Right hindlimb (tissue), 1 donor: ENCODE results near the gene TECPR1.
A peak's percentile ranks its signal among the peaks of the same experiment; 100 is the strongest.

Source experiments
- DNase-seq: peaks from one replicate; pipeline ENCODE4 v3.0.0-alpha.2; 2018

Gene TECPR1

DNA sequence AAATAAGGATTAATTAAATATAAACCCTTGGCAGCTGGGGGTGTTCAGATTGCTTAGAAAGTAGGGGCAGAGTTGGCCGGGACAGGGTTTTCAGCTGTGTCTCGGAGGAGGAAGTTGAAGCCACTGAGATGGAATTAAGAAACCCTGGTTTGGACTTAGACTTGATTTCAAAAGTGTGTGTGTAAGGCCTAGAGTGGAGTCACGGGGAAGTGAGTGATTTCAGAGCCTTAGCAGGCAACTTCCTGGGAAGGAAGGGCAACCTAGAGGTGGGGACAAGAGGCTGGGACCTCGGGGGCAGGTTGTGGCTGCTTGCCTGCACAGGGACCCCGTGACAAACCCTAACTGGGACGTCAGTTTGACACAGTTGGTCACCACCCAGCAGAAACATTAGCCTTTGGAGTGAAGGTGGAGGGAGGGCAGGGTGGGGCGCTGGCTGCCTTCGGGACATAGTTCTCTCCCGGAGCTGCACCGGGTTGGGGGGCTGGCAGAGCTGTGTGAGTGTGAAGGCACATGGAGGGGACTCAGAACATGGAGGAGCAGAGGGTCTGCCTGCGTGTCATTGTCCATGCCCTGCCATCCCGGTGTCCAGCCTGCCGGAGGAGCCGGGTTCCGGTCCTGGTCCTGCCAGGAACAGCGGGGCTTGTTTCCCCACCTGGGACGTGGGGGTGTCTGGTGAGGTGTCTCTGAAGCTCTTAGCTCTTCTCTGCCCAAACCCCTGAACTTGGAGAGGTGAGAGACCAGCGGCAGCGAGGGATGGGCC, 31.3 kb upstream of the TECPR1 start:
- no peak for DNase-seq

DNA sequence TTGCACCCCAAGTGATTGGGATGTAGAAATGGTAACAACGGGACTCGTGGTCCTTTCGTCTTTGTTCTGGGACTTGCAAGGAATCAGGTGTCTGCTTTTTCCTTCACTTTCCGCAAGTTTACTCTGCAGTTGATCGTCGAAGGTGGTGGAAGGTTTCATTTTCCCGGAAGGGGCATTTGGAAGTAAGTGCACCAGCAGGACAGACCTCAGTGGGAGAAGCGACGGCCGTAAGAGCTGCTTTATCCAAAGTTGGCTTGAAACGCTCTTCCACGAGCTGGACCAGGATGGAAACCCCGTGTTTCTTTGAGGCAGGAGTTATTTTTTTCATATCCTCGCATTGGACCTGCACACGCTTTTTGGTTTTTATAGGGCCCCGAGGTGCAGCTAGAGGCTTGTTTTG, 30.7 kb upstream of the TECPR1 start:
- no peak for DNase-seq

DNA sequence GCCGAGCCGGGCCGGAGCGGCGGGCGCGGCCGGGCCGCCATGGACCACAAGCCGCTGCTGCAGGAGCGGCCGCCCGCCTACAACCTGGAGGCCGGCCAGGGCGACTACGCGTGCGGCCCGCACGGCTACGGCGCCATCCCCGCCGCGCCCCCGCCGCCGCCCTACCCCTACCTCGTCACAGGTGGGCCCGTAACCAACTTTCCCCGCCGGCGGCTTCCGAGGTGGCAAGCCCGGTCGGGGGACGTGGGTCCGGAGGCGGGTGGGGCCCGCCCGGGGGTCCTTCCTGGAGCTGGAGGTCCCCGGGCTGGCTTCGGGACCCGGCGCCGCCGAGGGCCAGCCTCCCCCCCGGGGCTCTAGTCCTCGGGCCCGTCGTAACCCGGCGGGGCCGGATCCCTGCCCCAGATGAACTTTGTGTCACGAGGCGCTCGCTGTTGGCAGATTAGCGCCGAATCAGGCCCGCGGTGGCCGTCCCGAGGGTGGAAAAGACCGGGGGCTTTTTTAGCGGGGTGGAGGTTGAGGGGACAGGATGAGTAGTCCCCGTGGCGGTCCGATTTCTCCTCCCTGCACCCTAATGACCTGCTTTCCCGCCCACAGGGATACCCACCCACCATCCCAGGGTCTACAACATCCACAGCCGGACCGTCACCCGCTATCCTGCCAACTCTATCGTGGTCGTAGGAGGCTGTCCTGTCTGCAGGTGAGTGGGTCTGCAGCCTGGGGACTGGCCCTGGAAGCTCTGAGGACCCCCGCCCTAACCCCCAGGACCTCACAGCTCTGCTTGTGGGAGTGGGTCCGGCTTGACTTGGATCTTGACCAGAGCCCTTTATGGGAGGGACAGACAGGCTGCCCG, 29.9 kb upstream of the TECPR1 start:
- no peak for DNase-seq

DNA sequence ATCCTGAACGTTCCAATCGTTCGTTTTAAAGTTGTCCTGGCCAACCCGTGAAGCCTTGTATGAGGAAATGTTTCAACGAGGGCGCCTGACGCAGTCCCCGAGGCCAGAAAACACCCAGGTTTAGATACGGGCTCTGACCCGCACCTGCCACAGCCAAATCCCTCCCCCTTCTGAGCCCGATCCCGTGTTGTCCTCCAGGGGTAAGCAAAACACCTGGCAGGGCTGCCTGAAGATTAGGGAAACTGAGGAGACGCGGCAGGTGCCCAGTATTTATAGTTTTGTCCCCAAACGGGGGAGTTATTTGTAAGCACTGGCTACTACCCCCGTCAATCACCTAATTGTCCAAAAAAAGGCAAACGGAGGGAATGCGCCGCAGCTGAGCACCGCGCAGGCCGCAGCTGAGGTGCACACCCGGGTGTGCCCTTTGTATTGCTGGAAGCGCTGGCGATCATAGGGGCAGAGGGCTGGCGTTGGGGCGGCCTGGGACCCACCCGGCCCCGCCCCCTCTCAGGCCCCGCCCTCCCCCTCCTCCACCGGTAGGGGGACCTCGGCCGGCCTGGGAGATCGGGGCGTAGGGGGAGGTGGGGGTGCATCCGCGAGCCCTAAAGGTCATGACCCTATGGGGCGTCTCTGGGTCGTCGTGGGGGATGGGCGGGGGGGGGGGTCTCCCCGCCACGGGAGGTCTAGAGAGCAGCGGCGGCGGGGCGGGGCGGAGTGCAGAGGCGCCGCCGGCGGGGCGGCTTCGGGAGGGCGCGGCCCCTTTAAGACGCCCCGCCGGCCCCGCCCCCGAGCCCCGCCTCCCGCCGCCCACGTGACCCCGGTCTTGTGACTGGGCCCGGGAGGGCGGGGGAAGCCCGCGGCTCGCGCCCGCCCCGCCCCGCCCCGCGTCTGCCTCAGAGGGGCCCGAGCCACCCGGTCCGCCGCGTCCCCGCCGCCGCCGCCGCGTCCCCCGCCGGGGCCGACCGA, 29.0 kb upstream of the TECPR1 start, which contains the start of gene BRI3:
Gene BRI3 (plus strand): TSS at position 896 of the 966 bp plus-strand sequence. CDS start 110 bp downstream, outside the sequence.
- peak; percentile 95 for DNase-seq

DNA sequence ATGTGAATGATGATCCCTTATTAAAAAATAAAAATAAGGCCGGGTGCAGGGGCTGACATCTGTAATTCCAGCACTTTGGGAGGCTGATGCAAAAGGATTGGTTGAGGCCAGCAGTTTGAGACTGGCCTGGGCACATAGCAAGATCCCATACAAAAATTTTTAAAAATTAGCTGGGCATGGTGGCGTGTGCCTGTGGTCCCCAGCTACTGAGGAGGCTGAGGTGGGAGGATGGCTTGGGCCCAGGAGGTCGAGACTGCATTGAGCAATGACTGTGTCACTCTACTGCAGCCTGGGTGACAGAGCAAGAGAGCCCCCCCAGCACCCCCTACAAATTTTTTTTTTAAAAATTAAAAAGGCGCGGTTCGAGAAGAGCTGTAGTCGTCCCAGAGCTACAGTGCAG, 28.3 kb upstream of the TECPR1 start:
- no peak for DNase-seq

DNA sequence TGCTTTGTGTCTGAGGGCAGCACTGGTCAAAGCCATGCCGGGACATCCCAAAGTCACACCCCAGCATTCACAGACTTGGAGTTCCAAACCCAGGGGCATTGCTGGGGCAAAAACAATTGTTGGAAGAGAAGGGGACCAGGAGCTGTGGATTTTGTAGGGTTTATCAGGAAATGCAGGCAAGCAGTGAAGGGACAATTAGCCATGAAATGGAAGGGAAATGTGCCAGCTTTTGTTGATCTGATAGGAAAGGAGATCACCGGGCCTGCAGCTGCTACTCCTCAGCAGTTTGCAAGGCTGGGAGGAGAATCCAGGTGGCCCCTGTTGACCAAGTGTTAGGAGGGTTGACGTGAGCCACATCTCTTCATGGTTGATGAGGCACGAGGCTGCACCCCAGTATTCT, 26.9 kb upstream of the TECPR1 start:
- no peak for DNase-seq

DNA sequence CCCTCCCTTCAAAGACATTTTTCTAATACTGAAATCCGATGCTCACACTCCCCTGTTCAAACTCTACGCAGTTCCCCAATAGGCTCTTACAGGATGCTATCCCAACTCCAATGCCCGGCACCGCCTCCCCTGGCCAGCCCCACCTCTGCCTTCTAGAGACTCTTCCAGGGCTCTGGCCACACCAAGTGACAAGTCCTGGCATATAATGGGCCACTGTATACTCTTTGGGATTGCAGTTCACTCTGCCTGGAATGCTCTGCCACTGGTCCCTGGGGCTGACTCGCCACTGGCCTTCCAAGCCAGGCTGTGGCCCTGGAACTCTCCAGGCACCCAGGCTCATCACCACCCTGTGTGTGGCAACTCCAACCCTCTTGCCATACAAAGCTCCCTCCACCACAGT, 26.4 kb upstream of the TECPR1 start:
- no peak for DNase-seq

DNA sequence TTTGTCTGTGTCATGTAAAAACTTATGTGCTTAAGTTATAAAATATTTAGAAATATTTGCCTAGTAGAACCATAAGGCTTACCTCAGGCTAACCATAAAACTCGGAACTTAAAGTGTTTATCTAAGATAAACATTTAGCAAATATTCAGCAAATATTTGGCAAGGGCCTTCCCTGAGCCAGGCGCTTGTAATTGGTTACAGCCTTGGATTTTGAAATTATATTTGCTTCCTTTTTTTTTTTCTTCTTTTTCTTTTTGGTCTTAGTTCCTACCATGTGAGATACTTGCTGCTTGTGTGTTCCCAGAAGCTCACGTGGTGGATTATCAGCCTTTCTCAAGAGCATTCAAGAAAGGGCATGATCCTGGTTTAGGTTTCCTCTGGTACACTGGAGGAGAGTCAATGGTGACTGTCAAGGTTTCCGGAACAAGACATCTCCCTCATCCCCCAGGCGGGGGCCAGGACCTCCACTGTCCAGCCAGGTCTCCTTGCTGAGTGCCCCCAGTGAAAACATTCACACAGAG, 24.3 kb upstream of the TECPR1 start:
- no peak for DNase-seq

DNA sequence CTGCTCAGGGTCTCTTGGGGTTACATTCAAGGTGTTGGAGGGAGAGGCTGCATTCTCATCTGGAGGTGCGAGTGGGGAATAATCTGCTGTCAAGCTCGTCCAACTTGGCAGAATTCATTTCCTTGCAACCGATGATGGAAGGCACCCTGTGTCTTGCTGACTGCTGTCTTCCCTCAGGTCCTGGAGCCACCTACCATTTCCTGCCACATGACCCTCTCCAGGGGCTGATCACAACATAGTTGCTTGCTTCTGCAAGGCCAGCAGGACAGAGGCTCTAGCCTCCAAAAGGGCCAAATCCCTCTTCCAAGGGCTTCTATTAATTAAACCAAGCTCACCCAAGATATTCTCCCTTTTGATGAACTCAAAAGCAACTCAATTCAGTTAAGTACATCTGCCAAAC, 15.3 kb upstream of the TECPR1 start:
- DNase-seq, result no peak

DNA sequence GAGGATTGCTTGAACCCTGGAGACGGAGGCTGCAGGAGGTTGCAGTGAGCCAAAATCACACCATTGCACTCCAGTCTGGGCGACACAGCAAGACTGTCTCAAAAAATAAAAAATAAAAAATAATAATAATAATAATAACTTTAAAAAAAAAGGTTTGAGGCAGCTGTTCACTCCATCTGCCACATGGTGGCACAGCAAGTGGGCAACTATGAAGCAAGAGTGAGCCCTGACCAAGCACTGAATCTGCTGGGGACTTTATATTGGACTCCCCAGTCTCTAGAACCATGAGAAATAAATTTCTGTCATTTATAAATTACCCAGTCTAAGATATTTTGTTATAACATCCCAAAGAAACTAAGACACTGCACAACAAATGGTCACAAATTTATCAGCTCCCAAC, 14.8 kb upstream of the TECPR1 start:
- no peak for DNase-seq

DNA sequence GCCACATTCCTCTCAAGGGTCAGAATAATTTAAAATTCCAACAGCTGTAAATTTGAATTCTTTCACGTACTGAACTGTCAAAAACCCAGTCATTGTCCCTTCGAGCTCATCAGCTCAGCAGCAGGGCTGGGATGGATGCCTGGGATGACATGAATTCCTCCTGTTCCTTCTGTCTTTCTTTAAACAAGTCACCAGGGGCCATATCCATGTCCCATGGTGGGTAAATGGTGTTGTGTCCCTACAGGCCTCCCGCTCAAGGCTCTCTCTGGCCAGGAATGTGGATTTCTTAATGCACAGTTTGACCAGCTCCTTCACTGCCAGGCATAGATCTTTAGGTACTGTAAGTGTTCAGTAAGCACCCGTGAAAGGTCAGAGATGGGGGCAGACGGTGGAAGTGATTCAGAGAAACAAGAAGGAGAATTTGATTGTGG, 13.8 kb upstream of the TECPR1 start:
- DNase-seq, result no peak

DNA sequence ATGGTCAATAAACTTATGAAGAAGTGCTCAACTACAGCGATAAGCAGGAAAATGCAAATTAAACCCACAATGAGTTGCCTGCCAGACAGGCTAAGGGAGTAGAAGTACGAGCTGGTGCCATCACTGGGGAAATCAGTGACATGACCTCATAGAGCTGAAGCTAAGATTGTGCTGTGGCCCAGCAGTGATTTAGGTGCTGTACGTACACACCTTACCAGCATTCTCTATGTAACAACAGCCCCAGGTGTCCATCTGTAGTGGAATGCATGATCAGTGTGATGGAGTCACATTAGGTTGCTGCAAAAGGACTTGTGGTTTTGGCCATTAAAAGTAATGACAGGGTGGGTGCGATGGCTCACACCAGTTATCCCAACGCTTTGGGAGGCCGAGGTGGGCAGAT, 5.7 kb upstream of the TECPR1 start:
- DNase-seq, result no peak

DNA sequence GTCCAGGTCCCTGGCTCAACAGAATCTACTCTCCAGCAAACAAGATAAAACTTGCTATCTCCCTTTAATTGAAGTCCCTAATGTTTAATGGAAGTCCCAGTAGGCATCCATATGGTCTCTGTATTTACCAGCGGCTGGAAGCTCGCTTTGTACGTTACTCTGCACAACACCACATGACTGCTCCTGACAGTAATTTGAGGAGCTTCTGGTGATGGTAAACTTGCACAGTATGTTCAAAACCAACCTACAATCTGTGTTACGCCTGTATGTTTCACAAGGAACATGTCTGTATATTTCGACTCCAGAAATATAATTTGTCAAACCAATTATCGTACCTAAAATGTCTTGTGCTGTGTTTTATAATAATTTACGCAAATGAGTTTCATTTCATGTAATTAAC, 4.4 kb upstream of the TECPR1 start:
- no peak for DNase-seq

DNA sequence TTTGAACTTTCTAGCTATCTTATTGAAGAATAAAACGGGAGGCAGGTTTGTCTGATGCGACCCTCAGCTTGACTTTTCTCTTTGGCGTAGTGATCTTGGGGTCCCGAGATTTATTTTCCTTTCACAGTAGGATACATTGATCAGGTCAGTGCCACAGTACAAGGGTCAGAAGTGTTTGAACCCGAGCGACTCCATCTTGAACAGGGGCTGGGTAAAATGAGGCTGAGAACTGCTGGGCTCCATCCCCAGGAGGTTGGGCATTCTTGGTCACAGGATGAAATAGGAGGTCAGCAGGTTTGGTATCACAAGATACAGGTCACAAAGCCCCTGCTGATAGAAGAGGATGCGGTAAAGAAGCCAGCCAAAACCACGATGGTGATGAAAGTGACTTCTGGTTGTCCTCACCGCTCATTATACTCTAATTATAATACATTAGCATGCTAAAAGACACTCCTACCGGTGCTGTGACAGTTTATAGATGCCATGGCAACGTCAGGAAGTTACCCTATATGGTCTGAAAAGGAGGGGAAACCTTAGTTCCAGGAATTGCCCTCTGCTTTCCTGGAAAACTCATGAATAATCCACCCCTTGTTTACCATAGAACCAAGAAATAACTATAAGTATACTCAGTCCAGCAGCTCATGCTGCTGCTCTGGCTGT, 3.0 kb upstream of the TECPR1 start:
- no peak for DNase-seq

DNA sequence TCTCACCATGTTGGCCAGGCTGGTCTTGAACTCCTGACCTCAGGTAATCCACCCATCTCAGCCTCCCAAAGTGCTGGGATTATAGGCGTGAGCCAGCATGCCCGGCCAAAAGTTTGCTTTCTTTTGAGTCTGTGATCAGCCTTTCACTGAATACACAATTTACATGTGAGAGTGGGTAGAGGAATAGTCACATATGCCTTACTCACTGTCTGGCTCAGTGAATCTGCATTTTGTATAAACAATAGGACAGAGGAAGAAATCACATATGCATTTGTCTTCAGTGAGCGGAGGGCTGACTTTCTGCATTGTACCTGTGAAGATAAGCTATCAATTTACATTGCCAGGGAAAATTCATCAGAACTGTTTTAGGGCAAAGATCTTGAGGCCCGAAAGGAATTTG, 2.5 kb upstream of the TECPR1 start:
- no peak for DNase-seq

DNA sequence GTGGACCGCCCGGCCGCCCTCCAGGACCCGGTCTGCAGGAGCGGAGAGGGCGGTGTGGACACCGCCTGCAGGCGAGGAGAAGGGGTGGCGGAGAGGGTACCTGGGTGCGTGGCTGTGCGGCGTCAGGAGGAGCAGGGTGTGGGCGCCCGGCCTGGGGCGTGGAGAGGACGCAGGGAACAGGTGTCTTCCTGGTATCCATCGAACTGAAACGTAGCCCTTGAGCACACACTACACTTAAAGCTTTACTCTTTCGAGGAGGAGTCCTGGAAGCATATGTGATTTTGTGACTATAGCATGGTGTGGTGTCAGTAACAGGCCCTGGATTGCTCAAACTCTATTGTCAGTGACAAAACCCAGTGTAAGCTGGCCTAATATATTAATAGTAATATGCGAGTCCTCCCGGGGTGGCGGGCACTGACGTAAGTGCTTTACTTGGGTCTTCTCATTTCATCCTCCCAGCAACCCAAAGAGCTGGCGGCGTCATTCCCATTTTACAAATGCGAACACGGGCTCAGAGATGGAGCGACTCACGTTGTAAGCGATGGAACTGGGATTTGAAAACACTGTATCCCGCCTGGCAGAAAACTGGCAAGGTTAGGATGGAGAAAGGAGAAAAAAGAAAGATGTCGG, 508 bp upstream of the TECPR1 start:
- DNase-seq, result no peak

DNA sequence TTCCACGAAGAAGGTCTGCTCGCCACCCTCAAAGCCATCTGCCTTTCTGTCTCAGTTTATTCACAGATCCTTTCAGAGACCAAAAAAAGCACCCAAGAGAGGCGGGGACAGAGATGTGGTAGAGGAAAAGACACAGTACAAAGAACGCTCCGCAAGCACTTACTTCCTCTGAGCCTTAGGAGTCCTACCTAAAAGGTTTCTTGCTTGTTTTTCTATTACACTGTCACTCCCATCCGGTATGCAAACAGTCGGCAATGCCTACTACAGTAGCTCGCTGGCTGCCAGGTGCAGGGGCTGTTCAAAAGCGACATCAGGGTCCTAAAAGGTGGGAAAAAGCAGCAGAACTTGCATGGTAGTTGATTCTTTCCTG, 816 bp downstream of the TECPR1 start:
- no peak for DNase-seq

DNA sequence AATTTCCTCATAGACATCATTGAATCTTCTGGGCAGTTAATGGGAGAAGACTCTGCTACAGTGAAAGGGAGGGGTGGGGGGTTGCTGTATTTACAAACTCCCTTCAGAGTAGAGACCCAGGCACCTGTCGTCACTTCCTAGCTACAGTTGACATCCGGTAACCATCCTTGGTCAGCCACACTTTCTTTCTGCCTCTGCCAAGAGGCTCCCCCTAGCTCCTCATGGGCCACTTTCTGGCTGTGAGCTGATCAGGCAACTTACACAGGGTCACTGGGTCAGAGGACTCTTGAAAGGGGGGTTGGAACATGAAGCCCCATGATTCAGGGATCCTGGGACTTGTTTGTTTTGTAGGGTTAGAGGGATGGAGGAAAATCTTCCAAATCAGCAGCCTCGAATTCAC, 1.2 kb downstream of the TECPR1 start:
- DNase-seq, result no peak

DNA sequence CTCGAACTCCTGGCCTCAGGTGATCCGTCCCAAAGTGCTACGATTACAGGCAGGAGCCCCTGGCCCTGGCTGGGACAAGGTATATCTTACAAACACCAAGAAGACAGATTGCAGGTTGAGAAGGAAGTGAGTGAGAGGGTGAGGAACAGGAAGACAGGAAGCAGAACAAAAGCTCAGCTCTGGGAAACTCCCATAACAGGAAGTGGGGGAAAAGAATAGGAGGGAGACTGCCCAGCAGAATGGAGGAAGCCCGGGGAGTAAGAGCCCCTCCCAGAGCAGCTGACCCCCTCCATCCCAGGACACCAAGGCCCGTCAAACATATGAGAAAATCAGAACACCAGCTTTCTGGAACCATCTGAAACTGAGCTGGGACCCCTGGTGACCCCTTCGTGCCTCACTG, 2.9 kb downstream of the TECPR1 start:
- no peak for DNase-seq

DNA sequence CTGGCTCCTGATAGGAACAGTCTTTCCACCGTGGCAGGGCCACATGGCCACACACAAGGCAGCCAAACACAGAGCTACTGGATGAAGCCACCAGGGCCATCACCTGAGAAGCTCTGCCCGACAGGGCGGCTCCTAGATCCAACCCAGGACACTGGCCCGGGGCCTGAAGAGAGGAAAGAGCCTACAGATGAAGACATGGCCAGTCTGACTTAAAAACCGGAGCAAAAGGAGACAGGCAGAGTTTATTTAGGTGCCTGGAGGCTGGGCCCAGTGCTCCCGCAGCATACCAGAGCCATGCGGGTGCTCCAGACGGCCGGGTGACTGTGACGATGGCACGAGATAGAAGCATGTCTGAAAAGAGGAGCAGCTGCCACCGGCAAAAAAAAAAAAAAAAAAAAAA, 3.9 kb downstream of the TECPR1 start:
- no peak for DNase-seq

DNA sequence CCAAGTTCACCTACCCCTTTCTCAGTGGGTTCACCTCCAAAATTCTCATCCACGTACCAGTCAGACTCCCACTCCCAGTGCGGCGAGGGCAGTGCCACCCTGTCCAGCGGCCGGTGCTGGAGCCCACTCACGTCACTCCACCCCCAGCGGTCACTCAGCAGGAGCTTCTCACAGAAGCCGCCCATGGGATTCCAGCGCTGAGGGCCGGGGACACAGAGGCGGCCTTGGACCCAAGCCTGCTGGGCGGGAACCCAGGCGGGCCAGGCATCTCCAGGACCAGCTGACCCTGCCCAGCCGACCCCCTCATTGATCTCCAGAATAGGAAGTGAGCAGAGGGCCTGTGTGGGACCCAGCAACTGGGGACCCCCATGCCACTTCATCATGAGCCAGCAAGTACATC, 7.2 kb downstream of the TECPR1 start:
- DNase-seq, result no peak

DNA sequence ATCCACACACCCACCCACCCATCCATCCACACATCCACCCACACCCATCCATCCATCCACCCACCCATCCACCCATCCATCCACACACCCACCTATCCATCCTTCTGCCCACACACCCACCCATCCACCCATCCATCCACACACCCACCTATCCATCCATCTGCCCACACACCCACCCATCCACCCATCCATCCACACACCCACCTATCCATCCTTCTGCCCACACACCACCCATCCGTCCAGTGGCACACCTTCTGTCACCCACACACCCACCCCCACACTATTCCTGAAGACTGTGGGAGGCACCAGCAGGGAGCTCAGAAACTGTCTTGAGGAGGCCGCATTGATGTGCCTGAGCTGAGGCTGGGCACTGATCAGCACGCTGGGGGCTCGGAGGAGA, 9.1 kb downstream of the TECPR1 start:
- DNase-seq, result no peak
